Immature natural killer cell (primary cell): ENCODE data around the gene MTHFD1L. TPM values are rescaled to one million over a fixed set of nuclear protein-coding genes. Genes with fewer than 3 reads are reported as not detected.

Experiments used
- DNase-seq, 3 donors: peaks; one replicate each; pipeline ENCODE4 v3.0.0; 2022; ENCODE audit warnings: mixed read lengths in 1 of 3
- H3K27ac Mint-ChIP-seq, 6 donors: one replicate each; pipeline ENCODE4 v1.8.0; 2020; ENCODE audit warnings: mixed read lengths in 6 of 6, mild to moderate bottlenecking in 5 of 6, inconsistent platforms in 4 of 6, moderate library complexity in 3 of 6
- H3K27me3 Mint-ChIP-seq, 3 donors: one replicate each; pipeline ENCODE4 v1.8.0; 2020 to 2021; ENCODE audit warnings: low read depth in 3 of 3, mild to moderate bottlenecking in 3 of 3, mixed read lengths in 3 of 3, moderate library complexity in 3 of 3, inconsistent platforms in 1 of 3
- H3K36me3 Mint-ChIP-seq, 3 donors: one replicate each; pipeline ENCODE4 v1.8.0; 2020; ENCODE audit warnings: mixed read lengths in 3 of 3, inconsistent platforms in 2 of 3, mild to moderate bottlenecking in 2 of 3
- H3K4me1 Mint-ChIP-seq, 2 donors: one replicate each; pipeline ENCODE4 v1.8.0; 2020; ENCODE audit warnings: inconsistent platforms in 2 of 2, mild to moderate bottlenecking in 2 of 2, mixed read lengths in 2 of 2, moderate library complexity in 1 of 2
- H3K4me3 Mint-ChIP-seq, 5 donors: one replicate each; pipeline ENCODE4 v1.8.0; 2020; ENCODE audit warnings: mild to moderate bottlenecking in 5 of 5, mixed read lengths in 5 of 5, inconsistent platforms in 3 of 5, moderate library complexity in 3 of 5
- H3K9me3 Mint-ChIP-seq, 6 donors: one replicate each; pipeline ENCODE4 v1.8.0; 2020; ENCODE audit warnings: mild to moderate bottlenecking in 6 of 6, mixed read lengths in 6 of 6, inconsistent platforms in 4 of 6, moderate library complexity in 3 of 6
- polyA plus RNA-seq, 3 donors: library from polyadenylated mRNA; unstranded; fragments of 300-500 nt; fragmentation: Illumina TruSeq; gene quantifications; one replicate each; pipeline ENCODE4 v1.2.3, GENCODE V29; 2021

Gene MTHFD1L
- polyA plus RNA-seq, 3 donors from 2014 or later, result 0.79 to 1.8 (median 1.6) TPM

GRCh38 chr6:151147118-151147832 lies 281.8 kb downstream of the MTHFD1L start:
- no peak overlapping the region for H3K27ac Mint-ChIP-seq
- H3K9me3 Mint-ChIP-seq, result no peaks in the 10 kb centered on the region
- H3K27me3 Mint-ChIP-seq, result peaks cover 2 to 7% (median 2%) of the 10 kb centered on the region in 3 donors
- no peak overlapping the region for H3K4me3 Mint-ChIP-seq
- H3K4me1 Mint-ChIP-seq, result no peaks in the 10 kb centered on the region
- no peak for DNase-seq
- no peaks in the 10 kb centered on the region for H3K36me3 Mint-ChIP-seq

GRCh38 chr6:151148111-151148510 lies 282.6 kb downstream of the MTHFD1L start:
- H3K27ac Mint-ChIP-seq, result no peak overlapping the region
- DNase-seq, result no peak
- H3K4me3 Mint-ChIP-seq, result no peak overlapping the region
- peaks cover 2 to 7% (median 2%) of the 10 kb centered on the region in 3 donors for H3K27me3 Mint-ChIP-seq
- H3K36me3 Mint-ChIP-seq, result no peaks in the 10 kb centered on the region
- H3K4me1 Mint-ChIP-seq, result no peaks in the 10 kb centered on the region
- no peaks in the 10 kb centered on the region for H3K9me3 Mint-ChIP-seq

GRCh38 chr6:151149793-151150192 lies 284.3 kb downstream of the MTHFD1L start:
- H3K27ac Mint-ChIP-seq, result no peak overlapping the region
- no peak overlapping the region for H3K4me3 Mint-ChIP-seq
- no peak for DNase-seq
- H3K9me3 Mint-ChIP-seq, result no peaks in the 10 kb centered on the region
- H3K36me3 Mint-ChIP-seq, result no peaks in the 10 kb centered on the region
- H3K27me3 Mint-ChIP-seq, result peaks cover 0 to 5% (median 4%) of the 10 kb centered on the region in 3 donors
- H3K4me1 Mint-ChIP-seq, result no peaks in the 10 kb centered on the region
